Measurements from ENCODE around the gene SLC16A8. TPM values are rescaled to one million over a fixed set of nuclear protein-coding genes. Genes with fewer than 3 reads are reported as not detected.

The SLC16A8 gene
- total RNA-seq, 1 experiment from 2014 or later: not detected

DNA sequence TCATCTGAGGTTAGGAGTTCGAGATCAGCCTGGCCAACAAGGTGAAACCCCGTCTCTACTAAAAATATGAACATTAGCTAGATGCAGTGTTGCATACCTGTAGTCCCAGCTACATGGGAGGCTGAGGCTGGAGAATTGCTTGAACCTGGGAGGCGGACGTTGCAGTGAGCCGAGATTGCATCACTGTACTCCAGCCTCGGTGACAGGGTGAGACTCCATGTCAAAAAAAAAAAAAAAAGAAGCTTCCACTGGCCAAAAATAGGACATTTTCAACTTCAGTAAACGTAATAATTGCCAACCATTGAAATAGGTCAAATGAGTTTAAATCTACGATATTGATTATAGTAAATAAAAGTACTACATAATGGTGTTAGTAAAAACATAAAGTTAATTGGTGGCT is 19.7 kb upstream of the SLC16A8 start:
- intact Hi-C loops (cut with micrococcal nuclease): loop anchor here (5.0 kb wide), 1 partner anchor 51 kb away; no protein-coding TSS in a partner anchor
- Histone ChIP-seq H3K9ac (ENCODE audit: low read length) (no peak overlapping the region), H3K27me3 (ENCODE audit: insufficient read depth, low read length) (no peaks in the 10 kb centered on the region), H3K9me2 (ENCODE audit: insufficient read depth) (no peaks in the 10 kb centered on the region), H3K27ac (ENCODE audit: low read depth, low read length) (no peak overlapping the region), H3K79me2 (ENCODE audit: insufficient read depth, low read length) (no peaks in the 10 kb centered on the region), H3K4me3 (replicated peaks in 1 of 2; ENCODE audit: low read depth in 1 of 2, low read length in 2 of 2) (no peak overlapping the region), H2AFZ (ENCODE audit: low read depth, low read length, poor library complexity, severe bottlenecking) (no peak overlapping the region), H4K20me1 (ENCODE audit: insufficient read depth) (no peaks in the 10 kb centered on the region), H3K4me2 (ENCODE audit: low read length) (no peak overlapping the region), H3K36me3 (ENCODE audit: control insufficient read depth in 1 of 2, insufficient read depth in 2 of 2, low read length in 2 of 2) (no peaks in the 10 kb centered on the region), H3K4me1 (ENCODE audit: control insufficient read depth in 1 of 2, insufficient read depth in 2 of 2, low read length in 2 of 2) (peaks cover 3 to 13% of the 10 kb centered on the region in 2 experiments; a peak in 3 of 4 replicates), H3K9me3 (ENCODE audit: control insufficient read depth in 1 of 2, insufficient read depth in 1 of 2, low read depth in 1 of 2, low read length in 2 of 2) (no peaks in the 10 kb centered on the region)
- BruUV-seq (replicated peaks): no TSS peak
- TF ChIP-seq TCF7L2 (IDR thresholded peaks at IDR 0.05; ENCODE audit: borderline replicate concordance, extremely low read depth, insufficient read depth, insufficient read length) (no peak), FOSL1 (IDR thresholded peaks at IDR 0.05; ENCODE audit: low read depth) (no peak), ELF1 (IDR thresholded peaks at IDR 0.05; ENCODE audit: borderline replicate concordance, low read depth) (no peak), YY1 (IDR thresholded peaks at IDR 0.05; ENCODE audit: extremely low read depth, insufficient replicate concordance, low read depth, low read length) (no peak)
- TF ChIP-seq, protein P1, sequence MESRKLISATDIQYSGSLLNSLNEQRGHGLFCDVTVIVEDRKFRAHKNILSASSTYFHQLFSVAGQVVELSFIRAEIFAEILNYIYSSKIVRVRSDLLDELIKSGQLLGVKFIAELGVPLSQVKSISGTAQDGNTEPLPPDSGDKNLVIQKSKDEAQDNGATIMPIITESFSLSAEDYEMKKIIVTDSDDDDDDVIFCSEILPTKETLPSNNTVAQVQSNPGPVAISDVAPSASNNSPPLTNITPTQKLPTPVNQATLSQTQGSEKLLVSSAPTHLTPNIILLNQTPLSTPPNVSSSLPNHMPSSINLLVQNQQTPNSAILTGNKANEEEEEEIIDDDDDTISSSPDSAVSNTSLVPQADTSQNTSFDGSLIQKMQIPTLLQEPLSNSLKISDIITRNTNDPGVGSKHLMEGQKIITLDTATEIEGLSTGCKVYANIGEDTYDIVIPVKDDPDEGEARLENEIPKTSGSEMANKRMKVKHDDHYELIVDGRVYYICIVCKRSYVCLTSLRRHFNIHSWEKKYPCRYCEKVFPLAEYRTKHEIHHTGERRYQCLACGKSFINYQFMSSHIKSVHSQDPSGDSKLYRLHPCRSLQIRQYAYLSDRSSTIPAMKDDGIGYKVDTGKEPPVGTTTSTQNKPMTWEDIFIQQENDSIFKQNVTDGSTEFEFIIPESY (IDR thresholded peaks at IDR 0.05; ENCODE audit: extremely low read depth, insufficient replicate concordance, low read length): no peak
- ATAC-seq (no peak), DNase-seq (ENCODE audit: low read depth, low spot score) (no peak)
- RAD21 ChIA-PET (ENCODE audit: low non-redundant PET in 1 of 2, low total read pairs in 2 of 2, uncharacterized antibody in 2 of 2, unreplicated experiment in 2 of 2): interaction anchor here (1.2 to 1.5 kb wide), 2 partner anchors 51 to 52 kb away, joined by 4 to 6 read pairs; no protein-coding TSS in a partner anchor
- CTCF ChIA-PET: interaction anchor here (0.6 to 6.8 kb wide), 3 partner anchors 11 to 108 kb away, joined by 3 to 37 read pairs (median 6); no protein-coding TSS in a partner anchor
- POLR2A ChIA-PET: interaction anchor here (0.9 to 1.5 kb wide), 2 partner anchors 52 to 377 kb away, joined by 3 to 5 read pairs; no protein-coding TSS in a partner anchor

All from HCT116 (cell line).